Measurements from ENCODE around the gene MIOX.
A peak's percentile ranks its signal among the peaks of the same experiment; 100 is the strongest.

MIOX gene

DNA sequence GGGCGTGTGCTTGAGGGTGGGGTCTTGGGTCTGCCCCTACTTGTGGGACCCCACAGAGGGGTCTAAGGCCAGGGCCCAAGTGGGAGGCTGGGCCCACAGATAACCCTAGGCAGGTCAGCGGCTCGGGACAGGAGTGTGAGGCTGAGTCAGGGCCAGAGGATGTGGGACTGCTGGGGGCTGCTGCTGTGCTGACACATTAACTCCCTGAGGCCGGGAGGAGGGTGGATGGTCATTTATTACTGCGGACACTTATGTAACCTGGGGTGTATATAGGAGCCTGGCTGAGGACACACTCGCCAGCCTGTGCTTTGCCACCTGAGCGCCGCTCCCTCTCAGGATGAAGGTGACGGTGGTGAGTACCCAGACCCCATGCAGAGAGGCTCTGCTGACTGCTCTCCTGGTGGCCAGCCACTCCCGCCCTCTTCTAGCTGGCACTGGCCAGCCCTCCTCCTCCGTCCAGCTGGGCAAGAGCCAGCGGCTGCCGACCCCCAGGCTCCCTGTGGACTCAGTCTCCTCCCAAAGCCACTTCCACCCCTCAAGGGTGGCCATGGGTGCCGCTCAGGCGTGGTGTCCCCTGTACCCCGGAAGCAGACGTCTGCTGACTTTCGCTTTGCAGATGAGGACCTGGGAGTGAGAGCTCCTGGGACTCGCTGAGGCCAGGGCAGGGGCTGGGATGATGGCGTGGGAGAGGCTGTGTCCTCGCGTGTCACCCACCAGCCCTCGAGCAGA lies at the start of gene MIOX:
Gene MIOX (plus strand): TSS at position 299 of the 729 bp plus-strand sequence. CDS start 39 bp downstream, at position 338.
- DNase-seq (ENCODE audit: low read depth), result no peak

DNA sequence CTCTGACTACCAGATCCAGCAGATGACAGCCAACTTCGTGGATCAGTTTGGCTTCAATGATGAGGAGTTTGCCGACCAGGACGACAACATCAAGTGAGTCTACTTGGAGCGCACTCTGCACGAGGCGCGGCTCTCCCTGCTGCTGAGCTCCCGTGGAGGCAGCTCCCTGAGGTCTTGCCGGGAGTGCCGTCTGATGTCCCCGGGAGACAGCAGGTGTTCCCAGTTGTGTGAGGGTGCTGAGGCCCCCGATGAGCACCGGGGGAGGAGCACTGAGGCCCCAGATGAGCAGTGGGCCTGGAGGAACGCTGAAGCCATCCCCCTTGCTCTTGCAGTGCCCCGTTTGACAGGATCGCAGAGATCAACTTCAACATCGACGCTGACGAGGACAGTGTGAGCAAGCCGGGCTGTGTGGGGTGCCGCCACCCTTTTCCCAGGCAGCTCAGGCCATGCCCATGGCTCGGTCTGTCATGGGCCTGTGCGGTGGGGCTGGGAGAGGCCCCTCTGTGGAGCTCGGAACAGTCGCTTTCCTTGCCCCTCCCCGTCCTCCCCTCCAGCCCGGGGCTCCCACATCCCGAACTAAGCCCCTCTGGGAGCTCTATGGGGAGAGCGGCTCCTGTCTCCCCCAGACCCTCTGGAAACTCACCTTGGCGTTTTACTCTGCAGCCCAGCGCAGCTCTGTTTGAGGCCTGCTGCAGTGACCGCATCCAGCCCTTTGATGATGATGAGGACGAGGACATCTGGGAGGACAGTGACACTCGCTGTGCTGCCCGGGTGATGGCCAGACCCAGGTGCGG lies 49.0 kb upstream of the MIOX start:
- DNase-seq (ENCODE audit: low read depth), result no peak

DNA sequence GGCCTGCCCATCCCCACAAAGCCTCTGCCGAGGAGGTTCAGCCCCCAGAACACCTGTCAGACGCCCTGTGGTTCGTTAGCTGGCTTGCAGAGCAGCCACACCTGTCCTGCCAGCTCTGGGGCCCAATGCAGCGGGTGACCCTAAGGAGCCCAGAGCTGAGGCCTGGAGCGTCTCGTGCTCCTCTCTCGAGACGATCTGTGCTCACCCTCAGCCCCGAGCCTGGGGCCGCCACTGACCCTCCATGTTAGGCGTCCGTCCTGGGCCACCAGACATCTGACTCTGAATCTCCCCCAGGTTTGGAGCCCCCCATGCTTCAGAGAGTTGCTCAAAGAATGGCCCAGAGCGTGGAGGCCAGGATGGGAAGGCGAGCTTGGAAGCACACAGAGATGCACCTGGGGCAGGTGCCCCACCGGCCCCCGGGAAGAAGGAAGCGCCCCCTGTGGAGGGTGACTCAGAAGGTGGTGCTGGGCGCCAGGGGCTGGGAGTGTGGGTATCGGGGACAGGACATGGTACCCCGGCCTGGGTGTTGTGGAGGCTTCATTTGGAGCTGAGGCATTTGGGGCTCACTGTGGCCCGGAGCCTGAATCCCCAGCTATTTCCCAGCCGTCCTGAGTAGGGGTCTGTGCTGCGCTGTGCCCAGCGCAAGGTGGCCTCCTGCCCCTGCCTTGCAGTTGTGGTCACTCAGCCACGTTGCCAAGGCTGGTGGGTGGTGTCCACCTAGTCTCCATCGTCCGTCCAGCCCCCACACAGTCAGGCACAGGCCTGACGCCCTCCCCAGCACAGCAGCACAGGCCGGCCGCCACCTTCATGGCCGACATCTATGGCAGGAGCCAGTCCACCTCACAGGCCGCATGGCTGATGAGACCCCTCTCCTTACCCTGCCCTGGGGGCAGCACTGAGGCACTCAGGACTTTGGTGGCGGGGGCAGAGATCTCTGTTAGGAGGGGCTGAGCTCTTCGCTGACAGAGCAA lies 48.1 kb upstream of the MIOX start:
- DNase-seq (ENCODE audit: low read depth), result no peak

DNA sequence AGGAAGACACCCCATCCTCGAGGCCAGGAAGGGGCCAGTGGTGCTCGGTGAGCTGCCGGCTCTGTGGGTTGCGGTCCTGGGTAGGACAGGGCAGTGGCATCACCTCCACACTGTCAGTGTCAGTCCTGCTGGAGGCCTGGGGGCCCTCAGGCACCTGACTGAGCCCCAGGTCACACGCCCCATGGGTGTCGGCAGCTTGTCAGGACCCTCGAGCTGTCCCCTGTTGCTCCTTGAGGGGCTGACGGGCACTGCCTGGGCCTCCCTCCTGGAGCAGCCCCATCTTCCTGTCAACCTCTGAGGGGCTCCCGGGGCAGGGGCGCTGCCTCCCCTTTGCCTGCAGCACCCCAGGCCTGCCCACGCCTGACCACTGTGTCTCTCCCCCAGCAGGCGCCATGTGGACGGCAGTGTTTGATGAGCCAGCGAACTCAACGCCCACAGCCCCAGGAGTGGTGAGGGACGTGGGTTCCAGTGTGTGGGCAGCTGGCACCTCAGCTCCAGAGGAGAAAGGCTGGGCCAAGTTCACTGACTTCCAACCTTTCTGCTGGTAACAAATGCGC lies 47.3 kb upstream of the MIOX start:
- DNase-seq (ENCODE audit: low read depth), result no peak

DNA sequence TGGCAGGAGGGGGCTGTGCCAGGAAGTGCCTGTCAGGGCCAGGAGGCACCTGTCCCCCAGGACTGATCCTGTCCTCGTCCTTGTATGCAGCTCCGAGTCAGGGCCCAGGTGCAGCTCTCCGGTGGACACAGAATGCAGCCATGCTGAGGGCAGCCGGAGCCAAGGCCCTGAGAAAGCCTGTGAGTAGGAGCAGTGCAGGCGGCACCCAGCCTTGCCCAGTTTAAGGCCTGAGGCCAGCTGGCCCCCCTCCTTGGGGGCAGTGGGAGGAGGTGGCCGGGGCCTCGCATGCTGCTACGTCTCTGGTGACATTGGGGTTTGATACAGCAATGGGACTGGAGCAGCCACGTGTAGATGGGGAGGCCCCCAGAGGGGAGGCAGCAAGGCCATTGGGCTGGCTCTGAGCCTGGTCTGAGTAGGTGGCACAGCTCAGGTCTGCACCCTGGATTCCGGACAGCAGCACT lies 46.8 kb upstream of the MIOX start:
- no peak for DNase-seq (ENCODE audit: low read depth)

DNA sequence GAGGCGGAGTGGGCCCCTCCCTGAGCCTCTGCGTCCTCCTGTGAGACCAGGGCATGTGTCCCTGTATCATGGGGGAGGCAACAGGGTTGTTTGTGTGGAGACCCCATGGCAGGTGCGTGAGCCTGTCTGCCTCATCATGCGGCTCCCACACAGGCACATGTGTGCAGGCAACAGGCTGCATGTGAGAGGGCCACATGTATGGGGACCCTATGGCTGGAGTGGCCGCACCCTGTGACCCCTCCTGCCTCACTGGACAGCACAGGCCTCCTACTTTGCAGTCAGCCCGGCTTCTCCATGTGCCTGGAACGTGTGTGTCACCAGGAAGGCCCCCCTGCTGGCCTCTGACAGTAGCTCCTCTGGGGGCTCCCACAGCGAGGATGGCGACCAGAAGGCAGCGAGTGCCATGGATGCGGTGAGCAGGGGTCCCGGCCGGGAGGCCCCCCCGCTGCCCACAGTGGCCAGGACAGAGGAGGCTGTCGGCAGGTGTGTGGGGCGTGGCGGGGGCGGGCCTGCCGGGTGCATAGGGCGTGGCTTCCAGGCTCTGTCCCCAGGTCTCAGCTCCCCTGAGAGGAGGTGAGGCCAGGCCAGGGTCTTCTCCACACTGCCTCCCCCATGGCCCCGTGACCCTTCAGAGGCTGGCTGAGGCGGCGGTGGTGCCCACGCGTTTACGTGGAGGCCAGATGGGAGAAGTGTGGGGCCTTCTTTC lies 46.0 kb upstream of the MIOX start:
- no peak for DNase-seq (ENCODE audit: low read depth)

DNA sequence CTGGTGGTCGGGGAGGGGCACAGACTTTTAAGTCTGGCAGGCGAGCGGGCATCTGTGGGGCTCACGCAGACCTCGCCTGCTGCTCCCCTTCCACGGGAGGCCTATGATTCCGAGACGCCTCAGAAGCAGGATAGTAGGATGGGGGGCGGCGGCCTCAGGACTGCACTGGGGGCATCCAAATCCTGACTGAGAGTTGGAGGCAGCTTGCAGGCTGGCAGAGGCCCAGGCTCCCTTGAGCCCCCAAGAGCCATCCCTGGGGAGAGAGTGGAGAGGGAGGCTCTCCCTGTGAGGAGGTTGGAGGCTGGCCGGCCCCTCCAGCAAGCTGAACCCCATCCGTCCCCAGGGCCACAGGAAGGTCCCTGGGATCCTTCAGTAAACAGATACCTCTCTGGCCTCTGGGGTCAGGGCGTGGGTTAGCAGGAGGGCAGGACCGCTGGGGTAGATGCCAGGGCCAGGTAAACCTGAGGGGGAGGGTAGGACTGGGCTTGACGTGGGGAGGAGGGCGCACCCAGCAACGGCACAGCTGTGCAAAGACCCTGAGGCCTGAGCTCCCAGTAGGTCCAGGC lies 45.1 kb upstream of the MIOX start:
- DNase-seq (ENCODE audit: low read depth), result no peak

DNA sequence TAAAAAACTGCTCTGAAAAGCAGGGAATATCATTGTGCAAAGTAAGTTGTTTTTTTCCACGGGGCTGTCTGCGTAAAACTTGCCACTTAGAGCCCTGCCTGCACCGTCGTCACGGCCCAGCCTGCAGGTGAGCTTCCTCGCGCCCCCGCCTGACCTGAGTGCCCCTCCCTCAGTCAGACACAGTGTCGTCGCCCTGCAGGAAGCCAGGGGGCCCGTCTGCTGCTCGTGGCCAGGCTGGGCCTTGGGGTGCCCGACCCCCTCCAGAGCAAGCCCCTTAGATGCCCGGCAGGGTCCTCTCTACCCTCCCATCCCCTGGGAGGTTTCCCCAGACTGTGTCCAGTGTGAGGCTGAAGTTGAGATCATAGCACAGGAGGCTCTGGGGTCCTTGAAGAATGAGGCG lies 43.5 kb upstream of the MIOX start:
- no peak for DNase-seq (ENCODE audit: low read depth)

DNA sequence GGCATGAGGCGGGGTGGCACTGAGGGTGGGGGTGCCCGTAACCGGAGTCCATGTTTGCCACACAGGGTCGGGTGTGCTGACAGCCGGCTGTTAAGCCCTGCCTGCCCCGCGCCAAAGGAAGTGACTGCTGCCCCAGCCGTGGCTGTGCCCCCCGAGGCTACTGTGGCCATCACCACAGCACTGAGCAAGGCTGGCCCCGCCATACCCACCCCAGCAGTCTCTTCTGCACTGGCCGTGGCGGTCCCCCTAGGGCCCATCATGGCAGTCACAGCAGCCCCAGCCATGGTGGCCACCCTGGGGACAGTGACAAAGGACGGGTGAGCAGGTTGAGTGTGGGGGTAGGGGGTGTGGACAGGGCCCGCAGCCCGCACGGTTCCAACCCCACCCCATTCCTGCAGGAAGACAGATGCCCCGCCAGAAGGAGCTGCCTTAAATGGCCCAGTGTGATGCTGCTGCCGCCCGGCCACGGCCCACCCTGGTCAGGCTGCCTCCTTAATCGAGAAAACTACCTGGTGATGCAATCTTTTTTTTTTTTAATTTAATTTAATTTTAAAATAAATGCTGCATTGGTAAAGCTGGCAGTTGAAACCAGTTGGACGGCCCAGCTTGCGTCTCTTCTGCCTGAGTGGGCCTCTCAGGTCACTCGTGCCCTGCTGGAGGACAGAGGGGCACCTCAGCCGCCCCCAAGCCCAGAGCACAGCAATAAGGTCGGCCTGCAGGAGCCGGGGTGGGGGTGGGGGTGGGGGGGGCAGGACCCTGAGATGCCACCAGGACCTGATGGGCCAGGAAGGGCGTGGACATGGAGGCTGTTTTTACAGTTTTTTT lies 42.6 kb upstream of the MIOX start:
- no peak for DNase-seq (ENCODE audit: low read depth)

DNA sequence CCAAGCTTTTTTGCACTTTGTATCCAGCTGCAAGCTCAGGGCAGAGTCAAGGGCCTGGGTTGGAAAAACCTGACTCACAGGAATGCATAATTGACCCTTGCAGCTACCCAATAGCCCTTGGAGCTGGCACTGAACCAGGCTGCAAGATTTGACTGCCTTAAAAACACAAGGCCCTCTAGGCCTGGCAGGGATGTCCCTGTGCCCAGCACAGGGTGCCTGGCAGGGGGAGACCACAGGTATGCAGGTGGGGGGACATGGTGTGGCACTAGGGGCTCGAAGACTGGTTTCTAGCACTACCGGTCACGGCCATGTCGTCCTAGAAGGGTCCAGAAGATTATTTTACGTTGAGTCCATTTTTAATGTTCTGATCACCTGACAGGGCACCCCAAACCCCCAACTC lies 42.0 kb upstream of the MIOX start:
- DNase-seq (ENCODE audit: low read depth), result peak; percentile 80

DNA sequence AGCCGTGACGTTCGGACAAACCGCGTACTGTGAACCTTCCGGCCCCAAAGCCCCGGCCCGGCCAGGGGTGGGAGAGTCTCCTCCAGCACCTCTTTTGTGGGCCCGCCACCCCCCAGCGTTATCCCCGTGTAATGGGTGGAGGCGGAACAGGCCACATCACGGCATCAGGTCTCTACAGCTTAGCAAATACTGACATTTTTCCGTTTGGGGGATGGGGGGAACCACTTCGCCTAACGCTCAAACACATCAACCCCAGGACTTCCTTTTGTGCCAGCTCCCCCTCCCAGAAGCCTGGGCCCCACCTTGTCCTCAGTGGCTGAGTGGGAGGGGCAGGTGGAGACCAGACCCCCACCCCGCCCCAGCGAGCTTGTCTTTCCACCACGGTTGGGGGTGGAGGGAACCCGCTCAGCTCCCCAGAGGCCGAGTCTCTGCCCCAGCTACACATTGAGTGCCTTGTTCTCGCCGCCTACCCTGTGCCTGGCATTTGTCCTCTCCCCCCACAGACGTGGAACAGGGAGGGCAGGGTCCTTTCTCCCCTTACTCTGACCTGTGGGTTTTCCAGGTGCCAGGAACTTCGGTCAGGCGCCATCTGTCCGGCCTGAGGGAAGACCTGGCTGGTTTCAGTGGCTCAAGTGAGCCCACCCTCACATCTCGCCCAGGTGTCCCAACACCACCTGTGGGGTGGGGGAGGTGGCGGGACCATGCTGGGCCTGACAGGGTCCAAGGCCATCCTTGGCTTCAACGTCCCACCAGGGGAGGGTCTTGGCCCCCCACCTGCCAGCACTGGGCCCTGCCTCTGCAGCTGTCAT lies 41.4 kb upstream of the MIOX start:
- DNase-seq (ENCODE audit: low read depth), result no peak

DNA sequence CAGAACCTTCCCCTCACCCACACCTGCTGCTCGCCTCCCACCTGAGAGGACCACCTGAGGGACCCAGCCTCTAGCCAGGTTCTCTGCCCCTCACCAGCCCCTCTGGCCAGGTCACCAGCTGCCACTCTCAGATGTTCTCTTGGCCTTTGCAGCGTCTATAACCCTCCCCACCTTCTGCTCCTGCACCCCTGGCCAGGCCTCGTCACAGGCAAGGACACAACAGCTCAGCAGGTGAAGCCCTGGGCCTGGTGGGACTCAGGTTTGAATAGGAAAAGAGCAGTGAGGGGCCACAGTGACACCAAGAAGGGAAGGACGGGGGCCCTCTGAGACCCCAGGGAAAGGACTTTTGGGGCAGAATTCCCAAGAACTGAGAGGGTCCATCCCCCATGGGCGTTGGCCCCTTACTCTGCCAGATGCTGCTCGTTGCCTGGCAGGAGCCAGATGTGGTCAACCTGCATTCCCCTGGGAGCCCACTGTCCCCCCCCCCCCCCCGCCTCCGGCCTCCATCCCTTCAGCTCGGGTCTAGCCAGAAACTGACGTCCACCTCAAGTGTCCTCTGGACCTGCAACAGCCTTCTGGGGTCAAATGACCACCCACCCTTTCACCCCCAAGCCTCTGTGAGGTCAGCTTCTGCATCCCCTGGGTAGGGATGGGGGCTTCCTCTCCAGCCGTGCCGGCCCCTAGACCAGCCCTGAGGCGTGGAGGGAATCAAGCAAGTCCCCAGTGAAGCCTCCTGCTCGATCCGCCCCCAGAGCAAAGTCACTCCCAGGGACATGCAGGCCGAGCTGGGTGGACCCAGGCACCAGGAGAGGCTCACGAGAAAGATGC lies 40.6 kb upstream of the MIOX start:
- no peak for DNase-seq (ENCODE audit: low read depth)

DNA sequence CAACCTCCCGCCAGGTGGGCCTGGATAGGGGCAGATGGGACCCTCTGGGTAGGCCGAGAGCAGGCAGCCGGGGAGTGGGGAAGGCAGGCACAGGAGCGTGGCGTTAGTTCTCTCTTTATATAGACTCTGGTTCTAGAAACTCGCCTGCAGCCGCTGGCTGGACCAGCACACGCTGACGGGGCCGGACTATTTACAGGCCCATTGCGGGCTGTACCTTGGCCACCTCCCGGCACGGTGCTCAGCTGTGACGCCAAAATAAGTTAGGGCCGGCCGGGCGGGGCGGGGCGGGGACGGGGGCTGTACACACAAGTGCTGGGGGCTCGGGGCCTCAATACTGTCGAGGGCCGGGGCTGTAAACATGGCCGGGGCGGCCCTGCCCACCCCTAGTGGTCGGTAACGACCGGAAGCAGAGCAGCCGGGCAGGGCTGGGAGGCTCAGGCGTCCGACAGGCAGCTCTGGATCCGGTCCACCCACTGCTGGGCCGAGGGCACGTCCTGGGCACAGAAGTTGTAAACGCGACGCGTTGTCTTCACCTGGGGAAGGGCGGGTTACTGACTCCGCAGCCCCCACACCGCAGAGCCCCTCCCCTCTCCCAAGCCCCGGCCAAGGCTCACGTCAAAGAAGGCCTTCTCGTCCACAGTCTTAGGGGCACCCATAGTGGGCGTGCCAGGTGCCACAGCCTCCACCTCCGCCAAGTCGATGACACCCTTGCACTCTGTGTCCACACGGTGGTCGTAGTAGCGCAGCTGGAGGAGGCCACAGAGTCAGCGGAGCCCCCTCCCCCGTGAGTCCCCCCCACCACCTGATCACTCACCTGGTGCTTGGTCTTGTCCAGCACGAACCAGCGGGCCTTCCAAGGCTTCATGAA lies 39.7 kb upstream of the MIOX start:
- DNase-seq (ENCODE audit: low read depth), result no peak

DNA sequence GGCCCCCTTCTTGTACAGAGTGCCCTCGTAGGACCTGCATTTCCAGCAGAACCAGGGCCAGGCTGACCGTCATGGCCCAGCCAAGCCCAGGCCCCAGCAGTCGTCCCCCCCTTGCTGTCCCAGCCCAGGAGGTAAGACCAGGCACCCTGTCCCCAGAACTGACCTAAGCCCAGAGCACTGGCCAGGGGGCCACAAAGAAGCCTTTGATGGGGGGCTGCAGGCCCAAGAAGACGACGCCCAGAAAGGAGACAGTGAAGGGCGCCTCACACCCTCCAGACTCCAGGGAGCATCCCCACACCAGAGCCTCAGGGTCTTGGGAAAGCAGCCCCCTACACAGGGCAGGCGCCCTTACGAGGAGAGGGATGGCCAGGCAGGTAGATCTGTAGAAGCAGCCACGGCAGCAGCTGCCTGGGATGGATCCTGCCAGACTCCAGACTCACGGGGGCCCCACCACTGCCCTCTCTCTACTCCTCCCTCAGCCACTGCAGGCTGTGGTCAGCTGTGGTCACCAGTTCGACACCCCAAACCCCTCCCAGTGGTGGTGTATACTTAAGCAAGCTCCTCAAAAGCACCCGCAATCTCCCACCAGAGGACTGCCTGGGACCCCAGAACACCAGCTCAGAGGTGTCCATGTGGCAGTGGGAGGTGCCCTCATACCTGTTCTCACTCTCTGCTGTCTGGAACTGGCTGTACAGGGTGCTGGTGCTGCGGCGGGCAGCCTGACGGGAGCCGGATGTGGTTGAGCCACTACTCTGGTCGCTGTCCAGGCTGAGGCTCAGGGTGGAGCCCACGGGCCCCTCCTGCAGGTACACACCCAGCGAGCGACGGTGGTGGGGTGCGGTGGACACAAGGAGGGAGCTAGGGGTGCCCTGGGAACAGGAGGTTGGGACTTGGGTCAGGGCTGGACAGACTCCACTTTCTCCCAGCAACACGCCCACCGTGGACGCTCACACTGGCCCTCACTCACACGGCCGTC lies 38.8 kb upstream of the MIOX start:
- DNase-seq (ENCODE audit: low read depth), result no peak

DNA sequence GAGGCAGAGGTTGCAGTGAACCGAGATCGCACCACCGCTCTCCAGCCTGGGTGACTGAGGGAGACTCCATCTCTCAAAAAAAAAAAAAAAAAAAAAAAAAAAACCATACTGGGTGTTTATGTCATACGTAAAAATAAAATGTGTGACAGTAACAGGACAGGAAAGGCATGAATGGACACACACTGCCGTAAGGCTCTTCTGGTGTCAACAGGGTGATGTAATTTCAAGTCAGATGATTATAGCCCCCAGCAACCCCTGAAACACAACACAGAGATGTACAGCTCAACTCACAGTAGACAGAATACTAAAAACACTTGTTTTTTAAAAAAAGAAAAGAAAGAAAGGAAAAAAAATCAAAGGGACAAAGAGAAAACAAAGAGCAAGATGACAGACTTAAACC lies 34.0 kb upstream of the MIOX start:
- DNase-seq (ENCODE audit: low read depth), result no peak

DNA sequence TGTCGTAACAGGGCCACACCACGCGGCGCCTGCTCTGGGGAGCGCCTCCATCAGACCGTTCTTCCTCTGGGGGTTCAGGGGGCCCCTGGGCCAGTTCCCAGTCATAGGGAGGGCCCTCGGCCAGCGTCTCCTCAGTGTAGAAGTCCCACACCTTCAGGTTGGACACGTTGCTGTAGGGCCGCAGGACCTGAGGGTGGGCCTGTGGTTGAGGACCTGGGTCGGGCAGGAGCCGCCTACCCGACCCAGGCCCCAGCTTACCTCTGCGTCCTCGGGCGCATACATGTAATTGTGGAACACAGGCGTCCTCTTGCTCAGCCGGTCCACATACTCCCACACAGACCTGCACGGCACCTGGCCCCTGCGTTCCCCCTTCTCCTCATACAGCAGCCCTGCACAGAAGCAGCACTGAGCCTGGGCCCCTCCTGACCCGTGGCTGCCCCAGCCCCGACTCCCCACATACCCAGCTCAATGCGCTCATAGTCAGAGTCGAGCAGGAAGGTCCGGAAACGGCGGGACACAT lies 32.0 kb upstream of the MIOX start:
- no peak for DNase-seq (ENCODE audit: low read depth)
